GM23338 (cell line): ENCODE data around the gene NEMP1. TPM values are rescaled to one million over a fixed set of nuclear protein-coding genes. Genes with fewer than 3 reads are reported as not detected.

ENCODE experiments used
- ATAC-seq: fragments of 200-7000 bp; cut with Tn5 transposase; 3 replicates; pipeline ENCODE4 v1.9.1; 2020
- DNase-seq: peaks from one replicate; pipeline ENCODE4 v3.0.0-alpha.2; 2015; ENCODE audit warnings: low spot score
- H2AFZ ChIP-seq: fragments of 200-600 bp; sonication (generic); 2 replicates; pipeline ENCODE4 v1.8.0; 2016; ENCODE audit warnings: antibody characterized with exemption, mild to moderate bottlenecking, moderate library complexity
- H3F3A ChIP-seq: fragments of 200-600 bp; sonication (generic); replicated peaks from 2 replicates; pipeline ENCODE4 v1.8.0; 2017; ENCODE audit warnings: antibody characterized with exemption, mixed run types, low read depth
- H3K27ac ChIP-seq: fragments of 200-600 bp; sonication (generic); 2 replicates; pipeline ENCODE4 v1.6.1; 2016; ENCODE audit warnings: low read depth
- H3K27me3 ChIP-seq: fragments of 200-600 bp; sonication (generic); 2 replicates; pipeline ENCODE4 v1.8.0; 2016; ENCODE audit warnings: mild to moderate bottlenecking, mixed run types, moderate library complexity; ENCODE audit not compliant: insufficient read depth
- H3K36me3 ChIP-seq: fragments of 200-600 bp; sonication (generic); 2 replicates; pipeline ENCODE4 v1.8.0; 2016; ENCODE audit warnings: mild to moderate bottlenecking; ENCODE audit not compliant: insufficient read depth
- H3K4me1 ChIP-seq: fragments of 200-600 bp; sonication (generic); 2 replicates; pipeline ENCODE4 v1.8.0; 2016; ENCODE audit warnings: mild to moderate bottlenecking, moderate library complexity; ENCODE audit not compliant: insufficient read depth
- H3K4me2 ChIP-seq: fragments of 200-600 bp; sonication (generic); 2 replicates; pipeline ENCODE4 v1.7.1; 2017; ENCODE audit warnings: mixed run types
- H3K4me3 ChIP-seq: fragments of 200-600 bp; sonication (generic); 2 replicates; pipeline ENCODE4 v1.6.1; 2016; ENCODE audit warnings: mixed run types
- H3K79me2 ChIP-seq: fragments of 200-600 bp; sonication (generic); replicated peaks from 2 replicates; pipeline ENCODE4 v1.8.0; 2017; ENCODE audit warnings: mild to moderate bottlenecking; ENCODE audit not compliant: insufficient read depth
- H3K9me2 ChIP-seq: fragments of 200-600 bp; sonication (generic); 2 replicates; pipeline ENCODE4 v1.8.0; 2017; ENCODE audit not compliant: insufficient read depth
- H4K20me1 ChIP-seq: fragments of 200-600 bp; sonication (generic); replicated peaks from 2 replicates; pipeline ENCODE4 v1.8.0; 2017; ENCODE audit warnings: mild to moderate bottlenecking; ENCODE audit not compliant: insufficient read depth
- H3K27ac Mint-ChIP-seq: 2 replicates; pipeline ENCODE4 v1.8.0; 2020; ENCODE audit warnings: inconsistent platforms, mild to moderate bottlenecking, moderate library complexity, mixed read lengths
- H3K27me3 Mint-ChIP-seq: 3 replicates; pipeline ENCODE4 v1.8.0; 2022; ENCODE audit warnings: low read depth, mild to moderate bottlenecking, moderate library complexity, mixed read lengths, inconsistent platforms; ENCODE audit not compliant: insufficient read depth, poor library complexity
- H3K36me3 Mint-ChIP-seq: 3 replicates; pipeline ENCODE4 v1.8.0; 2021; ENCODE audit warnings: low read depth, mild to moderate bottlenecking, inconsistent platforms, moderate library complexity, mixed read lengths
- H3K4me1 Mint-ChIP-seq: 3 replicates; pipeline ENCODE4 v1.8.0; 2020; ENCODE audit warnings: mild to moderate bottlenecking, inconsistent platforms, mixed read lengths
- H3K4me3 Mint-ChIP-seq: 3 replicates; pipeline ENCODE4 v1.8.0; 2021; ENCODE audit warnings: moderate library complexity, mild to moderate bottlenecking, inconsistent platforms, mixed read lengths
- H3K9me3 Mint-ChIP-seq: 3 replicates; pipeline ENCODE4 v1.8.0; 2020; ENCODE audit warnings: moderate library complexity, mild to moderate bottlenecking, inconsistent platforms, mixed read lengths
- CREB1 ChIP-seq: fragments of 250-450 bp; sonication (Bioruptor Pico); IDR thresholded peaks from 2 replicates; pipeline ENCODE4 v1.5.0; 2020; ENCODE audit warnings: low read depth, mild to moderate bottlenecking, moderate library complexity
- CTCF ChIP-seq, 2 experiments: fragments of 200-600 bp in 1 of 2; sonication (generic) in 1 of 2; conservative IDR thresholded peaks; 2 replicates each; pipeline versions ENCODE4 v1.5.1 to v1.6.1; 2016 to 2017; ENCODE audit warnings: antibody characterized with exemption in 2 of 2, low read depth in 2 of 2, mild to moderate bottlenecking in 2 of 2, moderate library complexity in 1 of 2
- EZH2 ChIP-seq: fragments of 200-600 bp; sonication (generic); IDR thresholded peaks from one replicate; pipeline ENCODE4 v1.8.0; 2017; ENCODE audit warnings: antibody characterized with exemption, mild to moderate bottlenecking, low read depth; ENCODE audit not compliant: unreplicated experiment
- JUNB ChIP-seq: IDR thresholded peaks from one replicate; pipeline ENCODE4 v1.6.1; 2016; ENCODE audit warnings: antibody characterized with exemption; ENCODE audit not compliant: unreplicated experiment
- REST ChIP-seq: IDR thresholded peaks from one replicate; pipeline ENCODE4 v1.6.1; 2018; ENCODE audit warnings: antibody characterized with exemption; ENCODE audit not compliant: unreplicated experiment
- ZNF114 ChIP-seq: fragments of 250-450 bp; sonication (Bioruptor Pico); IDR thresholded peaks from 2 replicates; pipeline ENCODE4 v1.5.0; 2020; ENCODE audit warnings: mild to moderate bottlenecking, moderate library complexity
- polyA plus RNA-seq: library from polyadenylated mRNA; unstranded; fragments of >200 nt; fragmentation: Nextera tagmentation; extraction: Ambion mirVana; gene quantifications from 2 replicates; pipeline ENCODE4 v1.2.1, GENCODE V29; 2016
- total RNA-seq: library from RNA; depleted of rRNA; stranded (reverse); fragments of >200 nt; shearing (Covaris generic); gene quantifications from 2 replicates; pipeline ENCODE4 v1.2.3, GENCODE V29; 2014

Gene NEMP1
- total and polyA plus RNA-seq, 2 experiments from 2014 or later = 11.9 to 35.0 TPM

GRCh38 chr12:57118711-57119271 lies 40.2 kb upstream of the NEMP1 start:
- no peak overlapping the region for H2AFZ ChIP-seq

GRCh38 chr12:57116580-57117281 lies 38.1 kb upstream of the NEMP1 start:
- no peaks in the 10 kb centered on the region for H3K36me3 ChIP-seq
- H3K9me3 Mint-ChIP-seq = no peaks in the 10 kb centered on the region; the same call in 1 of the 3 replicates
- H3K4me3 Mint-ChIP-seq = no peak overlapping the region
- H3K79me2 ChIP-seq = no peaks in the 10 kb centered on the region
- no peaks in the 10 kb centered on the region for H3K36me3 Mint-ChIP-seq
- H4K20me1 ChIP-seq = no peaks in the 10 kb centered on the region
- no peaks in the 10 kb centered on the region for H3K9me2 ChIP-seq
- no peak overlapping the region for H3K4me2 ChIP-seq
- no peaks in the 10 kb centered on the region for H3K4me1 ChIP-seq
- peaks cover 8% of the 10 kb centered on the region for H3K27me3 Mint-ChIP-seq
- no peak overlapping the region for H3K27ac ChIP-seq
- H3K27me3 ChIP-seq = no peaks in the 10 kb centered on the region
- ATAC-seq = no peak
- H3K4me3 ChIP-seq = no peak overlapping the region
- no peak overlapping the region for H2AFZ ChIP-seq
- no peak for DNase-seq
- H3K4me1 Mint-ChIP-seq = peaks cover 10% of the 10 kb centered on the region; the same call in 2 of the 3 replicates
- no peak overlapping the region for H3K27ac Mint-ChIP-seq
- H3F3A ChIP-seq = no peaks in the 10 kb centered on the region
- no peak for TF ChIP-seq CTCF (conservative IDR thresholded peaks at IDR 0.05; ENCODE audit: low read depth in 2 of 2)
- TF ChIP-seq CREB1 = no peak
- no peak for TF ChIP-seq EZH2
- no peak for TF ChIP-seq ZNF114

More at GRCh38 chr12:57118711-57119271, 40.2 kb upstream of the NEMP1 start:
- Histone ChIP-seq H3K4me1 (no peaks in the 10 kb centered on the region), H3K27me3 (no peaks in the 10 kb centered on the region), H3K27ac (no peak overlapping the region), H3K4me3 (no peak overlapping the region), H4K20me1 (no peaks in the 10 kb centered on the region), H3K9me2 (no peaks in the 10 kb centered on the region), H3K36me3 (no peaks in the 10 kb centered on the region), H3K79me2 (no peaks in the 10 kb centered on the region), H3K4me2 (no peak overlapping the region), H3F3A (no peaks in the 10 kb centered on the region)
- DNase-seq = no peak
- H3K27me3 Mint-ChIP-seq = peaks cover 6% of the 10 kb centered on the region
- H3K9me3 Mint-ChIP-seq = peaks cover 11% of the 10 kb centered on the region; the same call in 2 of the 3 replicates
- no peaks in the 10 kb centered on the region for H3K4me1 Mint-ChIP-seq
- no peak overlapping the region for H3K27ac Mint-ChIP-seq
- no peak for ATAC-seq
- H3K36me3 Mint-ChIP-seq = peaks cover 5% of the 10 kb centered on the region; the same call in 2 of the 3 replicates
- TF ChIP-seq CREB1 (no peak), REST (no peak), EZH2 (no peak), JUNB (no peak)
- no peak overlapping the region for H3K4me3 Mint-ChIP-seq
